Neural cell (in vitro differentiated cells): Measurements from ENCODE around the gene NTN5. TPM values are rescaled to one million over a fixed set of nuclear protein-coding genes. Genes with fewer than 3 reads are reported as not detected.

Experiments used
- H2AFZ ChIP-seq: fragments of 200-600, 300-800 bp; sonication (generic), shearing (Covaris generic); 2 replicates; pipeline ENCODE4 v1.6.0; 2014; ENCODE audit warnings: low read depth, mild to moderate bottlenecking, antibody characterized with exemption, low read length, moderate library complexity
- H3F3A ChIP-seq: fragments of 200-600 bp; shearing (Covaris generic); 2 replicates; pipeline ENCODE4 v1.6.1; 2016; ENCODE audit warnings: mild to moderate bottlenecking, moderate library complexity, mixed read lengths, antibody characterized with exemption, low read length; ENCODE audit not compliant: insufficient read depth, poor library complexity, severe bottlenecking
- H3K27ac ChIP-seq: fragments of 200-600, 300-800 bp; sonication (generic), shearing (Covaris generic); 2 replicates; pipeline ENCODE4 v1.5.1; 2014; ENCODE audit warnings: mild to moderate bottlenecking, low read length, moderate library complexity
- H3K27me3 ChIP-seq: fragments of 300-800, 200-600 bp; sonication (generic), shearing (Covaris generic); 2 replicates; pipeline ENCODE4 v1.6.0; 2014; ENCODE audit warnings: mild to moderate bottlenecking, low read depth, low read length, moderate library complexity; ENCODE audit not compliant: insufficient read depth
- H3K36me3 ChIP-seq: fragments of 300-800, 200-600 bp; sonication (generic), shearing (Covaris generic); 2 replicates; pipeline ENCODE4 v1.5.1; 2014; ENCODE audit warnings: mild to moderate bottlenecking, antibody characterized with exemption, low read length, moderate library complexity; ENCODE audit not compliant: insufficient read depth
- H3K4me2 ChIP-seq: fragments of 300-800, 200-600 bp; sonication (generic), shearing (Covaris generic); 2 replicates; pipeline ENCODE4 v1.6.0; 2014; ENCODE audit warnings: mild to moderate bottlenecking, low read length
- H3K4me3 ChIP-seq: fragments of 300-800, 200-600 bp; sonication (generic), shearing (Covaris generic); 2 replicates; pipeline ENCODE4 v1.5.1; 2014; ENCODE audit warnings: mild to moderate bottlenecking, low read length, moderate library complexity
- H3K79me2 ChIP-seq: fragments of 200-600 bp; shearing (Covaris generic); replicated peaks from 2 replicates; pipeline ENCODE4 v1.6.0; 2014; ENCODE audit warnings: mild to moderate bottlenecking, low read length, moderate library complexity; ENCODE audit not compliant: insufficient read depth
- H3K9ac ChIP-seq: fragments of 300-800, 200-600 bp; sonication (generic), shearing (Covaris generic); 2 replicates; pipeline ENCODE4 v1.6.1; 2016; ENCODE audit warnings: mild to moderate bottlenecking, low read length, mixed read lengths
- H3K9me2 ChIP-seq: fragments of 200-600 bp; shearing (Covaris generic); 2 replicates; pipeline ENCODE4 v1.6.1; 2016; ENCODE audit warnings: mild to moderate bottlenecking, low read length, mixed read lengths; ENCODE audit not compliant: insufficient read depth
- H3K9me3 ChIP-seq: fragments of 200-600, 300-800 bp; sonication (generic), shearing (Covaris generic); 2 replicates; pipeline ENCODE4 v1.6.1; 2016; ENCODE audit warnings: mild to moderate bottlenecking, mixed run types, low read length, moderate library complexity, mixed read lengths
- H4K20me1 ChIP-seq: fragments of 200-600 bp; shearing (Covaris generic); 2 replicates; pipeline ENCODE4 v1.6.1; 2016; ENCODE audit warnings: mild to moderate bottlenecking, mixed run types; ENCODE audit not compliant: insufficient read depth
- CTCF ChIP-seq: fragments of 450-650 bp; IDR thresholded peaks from 2 replicates; pipeline ENCODE4 v1.5.1; 2014; ENCODE audit warnings: antibody characterized with exemption, mild to moderate bottlenecking, moderate library complexity; ENCODE audit not compliant: poor library complexity, severe bottlenecking
- EP300 ChIP-seq: fragments of 450-650 bp; conservative IDR thresholded peaks from 2 replicates; pipeline ENCODE4 v1.6.1; 2014; ENCODE audit warnings: antibody characterized with exemption, mild to moderate bottlenecking, moderate library complexity; ENCODE audit not compliant: poor library complexity, severe bottlenecking
- EZH2 ChIP-seq: fragments of 200-600, 300-800 bp; shearing (Covaris generic), sonication (generic); IDR thresholded peaks from 2 replicates; pipeline ENCODE4 v1.6.1; 2014; ENCODE audit warnings: antibody characterized with exemption, low read length, borderline replicate concordance, mild to moderate bottlenecking; ENCODE audit not compliant: insufficient read depth, poor library complexity, severe bottlenecking
- MXI1 ChIP-seq: fragments of 450-650 bp; conservative IDR thresholded peaks from 2 replicates; pipeline ENCODE4 v1.6.1; 2014; ENCODE audit warnings: antibody characterized with exemption, mild to moderate bottlenecking; ENCODE audit not compliant: poor library complexity, severe bottlenecking
- POLR2AphosphoS5 ChIP-seq: IDR thresholded peaks from 2 replicates; pipeline ENCODE4 v1.6.1; 2012
- RAD21 ChIP-seq: fragments of 450-650 bp; conservative IDR thresholded peaks from 2 replicates; pipeline ENCODE4 v1.6.1; 2014; ENCODE audit warnings: antibody characterized with exemption, mild to moderate bottlenecking, moderate library complexity
- REST ChIP-seq: IDR thresholded peaks from 2 replicates; pipeline ENCODE4 v1.6.1; 2012; ENCODE audit warnings: borderline replicate concordance
- SMC3 ChIP-seq: fragments of 450-650 bp; conservative IDR thresholded peaks from 2 replicates; pipeline ENCODE4 v1.6.1; 2014; ENCODE audit warnings: antibody characterized with exemption, mild to moderate bottlenecking, moderate library complexity; ENCODE audit not compliant: poor library complexity
- TAF1 ChIP-seq: IDR thresholded peaks from 2 replicates; pipeline ENCODE4 v1.6.1; 2012; ENCODE audit warnings: low read depth
- polyA plus RNA-seq: library from polyadenylated mRNA; depleted of rRNA; stranded (reverse); fragments of >200 nt; gene quantifications from 2 replicates; pipeline ENCODE4 v1.2.3, GENCODE V29; 2014

NTN5 gene
- polyA plus RNA-seq, 1 donor from 2014 or later, result not detected

DNA sequence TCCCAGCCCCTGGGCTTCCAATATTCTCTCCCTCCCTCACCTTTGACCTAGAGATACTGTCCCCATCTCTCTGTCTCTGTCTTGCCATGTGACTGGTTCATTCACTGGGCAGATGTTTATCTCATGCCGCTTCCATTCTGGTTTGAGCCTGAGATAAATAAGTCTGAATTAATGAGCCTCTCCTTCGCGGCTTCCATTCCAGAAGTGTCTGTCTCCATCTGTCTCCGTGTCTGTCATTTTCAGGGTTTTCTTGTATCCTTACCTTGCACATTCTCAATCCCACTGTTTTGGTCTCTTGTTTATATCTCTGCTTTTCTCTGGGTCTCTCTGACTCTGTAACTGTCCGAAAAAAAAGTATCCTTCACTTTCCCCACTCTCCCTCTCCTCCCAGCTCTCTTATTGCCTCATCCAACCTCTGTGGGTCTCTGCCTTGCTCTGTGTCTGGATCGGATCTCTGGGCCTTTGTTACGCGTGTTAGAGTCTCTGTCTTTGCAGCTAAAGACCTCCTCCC lies 49.2 kb downstream of the NTN5 start:
- Histone ChIP-seq H3K79me2 (peaks cover 19% of the 10 kb centered on the region), H3K9me3 (no peaks in the 10 kb centered on the region), H3K9me2 (no peaks in the 10 kb centered on the region), H2AFZ (peak overlapping the region; percentile 51), H3K9ac (peak overlapping the region; percentile 77), H4K20me1 (no peaks in the 10 kb centered on the region), H3K27ac (peak overlapping the region; percentile 93), H3K36me3 (no peaks in the 10 kb centered on the region), H3K27me3 (no peaks in the 10 kb centered on the region), H3K4me3 (peak overlapping the region; percentile 90), H3F3A (peaks cover 5% of the 10 kb centered on the region), H3K4me2 (peak overlapping the region; percentile 74)
- no peak for TF ChIP-seq SMC3
- no peak for TF ChIP-seq EP300
- TF ChIP-seq EZH2, result no peak
- TF ChIP-seq POLR2AphosphoS5, result peak; percentile 90
- peak; percentile 92 for TF ChIP-seq REST
- TF ChIP-seq RAD21, result no peak
- no peak for TF ChIP-seq CTCF
- peak; percentile 66 for TF ChIP-seq TAF1
- no peak for TF ChIP-seq MXI1

GRCh38 chr19:48619692-48620585 lies 52.9 kb downstream of the NTN5 start:
- peaks cover 3% of the 10 kb centered on the region for H3K36me3 ChIP-seq
- H3K4me3 ChIP-seq, result peak overlapping the region; percentile 88
- H3K9me2 ChIP-seq, result no peaks in the 10 kb centered on the region
- peak overlapping the region; percentile 83 for H3K27ac ChIP-seq
- H3K79me2 ChIP-seq, result peaks cover 32% of the 10 kb centered on the region
- H4K20me1 ChIP-seq, result peaks cover 4% of the 10 kb centered on the region
- peak overlapping the region; percentile 68 for H3K9ac ChIP-seq
- no peaks in the 10 kb centered on the region for H3K27me3 ChIP-seq
- peak overlapping the region; percentile 90 for H3K4me2 ChIP-seq
- no peak for TF ChIP-seq MXI1
- no peak for TF ChIP-seq POLR2AphosphoS5
- no peak for TF ChIP-seq EZH2
- TF ChIP-seq TAF1, result no peak
- TF ChIP-seq SMC3, result no peak
- TF ChIP-seq EP300, result no peak
- TF ChIP-seq REST, result no peak
- no peak for TF ChIP-seq CTCF
- TF ChIP-seq RAD21, result no peak
- H3F3A ChIP-seq, result peaks cover 5% of the 10 kb centered on the region
- H2AFZ ChIP-seq, result peak overlapping the region; percentile 37
- H3K9me3 ChIP-seq, result no peaks in the 10 kb centered on the region
